ENCODE results near the gene WFIKKN2. TPM values are rescaled to one million over a fixed set of nuclear protein-coding genes. Genes with fewer than 3 reads are reported as not detected.
A peak's percentile ranks its signal among the peaks of the same experiment; 100 is the strongest.

Gene WFIKKN2
- total RNA-seq, 4 donors from 2014 or later = 0.73 to 6.0 TPM; not detected in 2

GRCh38 chr17:50853015-50853615 lies 17.7 kb downstream of the WFIKKN2 start:
- Histone ChIP-seq H3K9me3 (no peaks in the 10 kb centered on the region), H3K27ac (peak overlapping the region in 1 of 2 donors; percentile 83), H3K4me3 (no peak overlapping the region), H3K4me1 (no peaks in the 10 kb centered on the region), H3K36me3 (no peaks in the 10 kb centered on the region), H3K27me3 (no peaks in the 10 kb centered on the region)
- TF ChIP-seq POLR2A (IDR thresholded peaks at IDR 0.05) (no peak), CTCF (IDR thresholded peaks at IDR 0.05) (no peak)
- intact Hi-C loops (cut with DNase I; ENCODE audit: low total_unique reads) = loop anchor here (5.0 kb wide), 1 partner anchor 99 kb away; no protein-coding TSS in a partner anchor
- no peak for DNase-seq

GRCh38 chr17:50853781-50854180 lies 18.4 kb downstream of the WFIKKN2 start:
- H3K27ac ChIP-seq = no peak overlapping the region
- H3K36me3 ChIP-seq = no peaks in the 10 kb centered on the region
- no peaks in the 10 kb centered on the region for H3K9me3 ChIP-seq
- TF ChIP-seq POLR2A (IDR thresholded peaks at IDR 0.05) (no peak), CTCF (IDR thresholded peaks at IDR 0.05) (no peak)
- H3K27me3 ChIP-seq = no peaks in the 10 kb centered on the region
- no peak for DNase-seq
- intact Hi-C loops (cut with DNase I; ENCODE audit: low total_unique reads) = loop anchor here (5.0 kb wide), 1 partner anchor 99 kb away; no protein-coding TSS in a partner anchor
- H3K4me1 ChIP-seq = no peaks in the 10 kb centered on the region
- H3K4me3 ChIP-seq = no peak overlapping the region

- Histone ChIP-seq H3K4me1 (no peaks in the 10 kb centered on the region), H3K27me3 (no peaks in the 10 kb centered on the region), H3K27ac (no peak overlapping the region), H3K9me3 (no peaks in the 10 kb centered on the region), H3K36me3 (no peaks in the 10 kb centered on the region), H3K4me3 (no peak overlapping the region)
- no peak for DNase-seq
- intact Hi-C loops (cut with DNase I; ENCODE audit: low total_unique reads) = no loop called here
- TF ChIP-seq CTCF (IDR thresholded peaks at IDR 0.05) (no peak), POLR2A (IDR thresholded peaks at IDR 0.05) (no peak)
Measured at GRCh38 chr17:50855708-50856330, 20.4 kb downstream of the WFIKKN2 start.

- intact Hi-C loops (cut with DNase I; ENCODE audit: low total_unique reads) = no loop called here
Measured at GRCh38 chr17:50856431-50856830, 21.0 kb downstream of the WFIKKN2 start.

More at GRCh38 chr17:50856431-50856830, 21.0 kb downstream of the WFIKKN2 start:
- H3K4me1 ChIP-seq = no peaks in the 10 kb centered on the region
- no peak for TF ChIP-seq POLR2A (IDR thresholded peaks at IDR 0.05)
- no peak for TF ChIP-seq CTCF (IDR thresholded peaks at IDR 0.05)
- H3K9me3 ChIP-seq = no peaks in the 10 kb centered on the region
- H3K4me3 ChIP-seq = no peak overlapping the region
- H3K27me3 ChIP-seq = no peaks in the 10 kb centered on the region
- H3K36me3 ChIP-seq = no peaks in the 10 kb centered on the region
- no peak for DNase-seq
- H3K27ac ChIP-seq = no peak overlapping the region

All from uterus (tissue), 4 donors.